ENCODE results near the gene PDE4B.

DNA sequence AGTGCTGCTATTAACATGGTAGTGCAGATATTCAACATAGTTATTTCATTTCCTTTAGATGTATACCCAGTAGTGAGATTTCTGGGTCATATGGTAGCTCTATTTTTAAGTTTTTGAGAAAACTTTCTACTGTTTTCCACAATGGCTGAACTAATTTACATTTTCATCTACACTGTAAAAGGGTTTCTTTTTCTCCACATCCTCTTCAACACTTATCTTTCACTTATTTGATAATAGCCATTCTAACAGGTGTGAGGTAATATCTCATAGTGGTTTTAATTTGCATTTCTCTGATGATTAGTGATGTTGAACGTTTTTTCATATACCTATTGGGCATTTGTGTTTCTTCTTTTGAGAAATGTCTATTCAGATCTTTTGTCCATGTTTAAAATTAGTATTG lies 149.8 kb downstream of the PDE4B start:
- no peak for TF ChIP-seq EZH2 (IDR thresholded peaks at IDR 0.05)
- TF ChIP-seq, protein P1, sequence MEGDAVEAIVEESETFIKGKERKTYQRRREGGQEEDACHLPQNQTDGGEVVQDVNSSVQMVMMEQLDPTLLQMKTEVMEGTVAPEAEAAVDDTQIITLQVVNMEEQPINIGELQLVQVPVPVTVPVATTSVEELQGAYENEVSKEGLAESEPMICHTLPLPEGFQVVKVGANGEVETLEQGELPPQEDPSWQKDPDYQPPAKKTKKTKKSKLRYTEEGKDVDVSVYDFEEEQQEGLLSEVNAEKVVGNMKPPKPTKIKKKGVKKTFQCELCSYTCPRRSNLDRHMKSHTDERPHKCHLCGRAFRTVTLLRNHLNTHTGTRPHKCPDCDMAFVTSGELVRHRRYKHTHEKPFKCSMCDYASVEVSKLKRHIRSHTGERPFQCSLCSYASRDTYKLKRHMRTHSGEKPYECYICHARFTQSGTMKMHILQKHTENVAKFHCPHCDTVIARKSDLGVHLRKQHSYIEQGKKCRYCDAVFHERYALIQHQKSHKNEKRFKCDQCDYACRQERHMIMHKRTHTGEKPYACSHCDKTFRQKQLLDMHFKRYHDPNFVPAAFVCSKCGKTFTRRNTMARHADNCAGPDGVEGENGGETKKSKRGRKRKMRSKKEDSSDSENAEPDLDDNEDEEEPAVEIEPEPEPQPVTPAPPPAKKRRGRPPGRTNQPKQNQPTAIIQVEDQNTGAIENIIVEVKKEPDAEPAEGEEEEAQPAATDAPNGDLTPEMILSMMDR (IDR thresholded peaks at IDR 0.05), result no peak
